WERI-Rb-1 (cell line): ENCODE results near the gene ARHGAP10.
A peak's percentile ranks its signal among the peaks of the same experiment; 100 is the strongest.

ENCODE experiments used
- DNase-seq: peaks from one replicate; pipeline ENCODE4 v3.0.0-alpha.2; 2020
- H3K27ac ChIP-seq: fragments of 250-450 bp; sonication (Bioruptor Pico); 2 replicates; pipeline ENCODE4 v1.5.1; 2020; ENCODE audit warnings: mild to moderate bottlenecking, moderate library complexity
- H3K27me3 ChIP-seq: fragments of 250-450 bp; sonication (Bioruptor Pico); 2 replicates; pipeline ENCODE4 v1.5.1; 2021; ENCODE audit warnings: mild to moderate bottlenecking, low read depth, moderate library complexity; ENCODE audit not compliant: insufficient read depth, severe bottlenecking
- H3K36me3 ChIP-seq: fragments of 250-450 bp; sonication (Bioruptor Pico); 2 replicates; pipeline ENCODE4 v1.5.1; 2020; ENCODE audit warnings: mild to moderate bottlenecking, moderate library complexity
- H3K4me3 ChIP-seq: 2 replicates; pipeline ENCODE4 v1.5.1; 2011; ENCODE audit warnings: low read depth, mild to moderate bottlenecking, control low read depth, low read length
- H3K9me3 ChIP-seq: fragments of 250-450 bp; sonication (Bioruptor Pico); 2 replicates; pipeline ENCODE4 v1.5.1; 2021; ENCODE audit warnings: mild to moderate bottlenecking, moderate library complexity; ENCODE audit not compliant: severe bottlenecking
- TF ChIP-seq, protein P1 (sequence below): IDR thresholded peaks from 2 replicates; pipeline ENCODE4 v1.5.1; 2011; ENCODE audit warnings: low read depth, mild to moderate bottlenecking, control low read depth, inconsistent platforms, low read length

Gene ARHGAP10, protein sequence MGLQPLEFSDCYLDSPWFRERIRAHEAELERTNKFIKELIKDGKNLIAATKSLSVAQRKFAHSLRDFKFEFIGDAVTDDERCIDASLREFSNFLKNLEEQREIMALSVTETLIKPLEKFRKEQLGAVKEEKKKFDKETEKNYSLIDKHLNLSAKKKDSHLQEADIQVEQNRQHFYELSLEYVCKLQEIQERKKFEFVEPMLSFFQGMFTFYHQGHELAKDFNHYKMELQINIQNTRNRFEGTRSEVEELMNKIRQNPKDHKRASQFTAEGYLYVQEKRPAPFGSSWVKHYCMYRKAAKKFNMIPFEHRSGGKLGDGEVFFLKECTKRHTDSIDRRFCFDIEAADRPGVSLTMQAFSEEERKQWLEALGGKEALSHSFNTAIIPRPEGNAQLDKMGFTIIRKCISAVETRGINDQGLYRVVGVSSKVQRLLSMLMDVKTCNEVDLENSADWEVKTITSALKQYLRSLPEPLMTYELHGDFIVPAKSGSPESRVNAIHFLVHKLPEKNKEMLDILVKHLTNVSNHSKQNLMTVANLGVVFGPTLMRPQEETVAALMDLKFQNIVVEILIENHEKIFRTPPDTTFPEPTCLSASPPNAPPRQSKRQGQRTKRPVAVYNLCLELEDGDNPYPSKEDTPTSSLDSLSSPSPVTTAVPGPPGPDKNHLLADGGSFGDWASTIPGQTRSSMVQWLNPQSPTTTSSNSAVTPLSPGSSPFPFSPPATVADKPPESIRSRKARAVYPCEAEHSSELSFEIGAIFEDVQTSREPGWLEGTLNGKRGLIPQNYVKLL

DNA sequence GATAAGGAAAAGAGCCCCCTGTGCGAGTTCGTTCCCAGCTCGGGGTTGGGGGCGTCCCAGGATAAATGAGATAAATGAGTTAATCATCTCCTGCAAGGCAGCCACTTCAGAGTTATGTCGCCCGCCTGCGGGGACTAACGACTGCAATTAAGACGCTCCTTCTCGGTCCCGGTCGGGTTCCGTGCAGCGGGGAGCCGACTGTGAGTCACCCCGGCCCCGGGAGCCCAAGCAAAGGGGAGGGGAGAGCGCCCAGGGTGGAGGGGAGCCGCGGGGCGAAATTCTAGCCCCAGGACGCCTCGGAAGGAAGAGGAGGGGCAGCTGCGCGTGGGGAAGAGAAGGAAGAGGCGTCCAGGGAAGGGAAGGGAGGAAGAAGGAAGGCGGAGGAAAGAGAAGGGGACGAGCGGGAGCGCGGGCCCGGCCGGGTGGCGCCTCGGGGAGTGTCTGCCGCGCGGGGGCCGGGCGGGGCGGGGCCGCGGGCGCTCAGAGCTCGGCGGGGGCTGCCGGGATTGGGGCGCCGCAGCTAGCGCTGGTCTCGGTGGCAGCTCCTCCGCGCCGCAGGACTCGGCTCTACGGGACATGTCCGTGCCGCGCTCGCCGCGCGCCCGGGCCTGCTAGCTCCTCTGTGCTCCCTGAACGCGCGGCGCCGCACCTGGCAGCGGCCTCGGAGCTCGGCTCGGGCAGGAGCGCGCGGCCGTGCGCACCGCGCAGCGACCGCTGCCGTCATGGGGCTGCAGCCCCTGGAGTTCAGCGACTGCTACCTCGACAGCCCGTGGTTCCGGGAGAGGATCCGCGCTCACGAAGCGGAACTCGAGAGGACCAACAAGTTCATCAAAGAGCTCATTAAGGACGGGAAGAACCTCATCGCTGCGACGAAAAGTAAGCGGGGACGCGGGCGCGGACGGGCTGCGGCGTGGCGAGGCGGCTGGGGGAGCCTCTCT, at the start of gene ARHGAP10:
ARHGAP10 (plus strand) TSS at position 509 of the 938 bp plus-strand sequence; CDS start at position 723, 214 bp downstream.
- no peaks in the 10 kb centered on the region for H3K27me3 ChIP-seq
- peak within 1 kb of the TSS; percentile 96 for H3K27ac ChIP-seq
- DNase-seq = peak; percentile 78
- TF ChIP-seq, protein P1, sequence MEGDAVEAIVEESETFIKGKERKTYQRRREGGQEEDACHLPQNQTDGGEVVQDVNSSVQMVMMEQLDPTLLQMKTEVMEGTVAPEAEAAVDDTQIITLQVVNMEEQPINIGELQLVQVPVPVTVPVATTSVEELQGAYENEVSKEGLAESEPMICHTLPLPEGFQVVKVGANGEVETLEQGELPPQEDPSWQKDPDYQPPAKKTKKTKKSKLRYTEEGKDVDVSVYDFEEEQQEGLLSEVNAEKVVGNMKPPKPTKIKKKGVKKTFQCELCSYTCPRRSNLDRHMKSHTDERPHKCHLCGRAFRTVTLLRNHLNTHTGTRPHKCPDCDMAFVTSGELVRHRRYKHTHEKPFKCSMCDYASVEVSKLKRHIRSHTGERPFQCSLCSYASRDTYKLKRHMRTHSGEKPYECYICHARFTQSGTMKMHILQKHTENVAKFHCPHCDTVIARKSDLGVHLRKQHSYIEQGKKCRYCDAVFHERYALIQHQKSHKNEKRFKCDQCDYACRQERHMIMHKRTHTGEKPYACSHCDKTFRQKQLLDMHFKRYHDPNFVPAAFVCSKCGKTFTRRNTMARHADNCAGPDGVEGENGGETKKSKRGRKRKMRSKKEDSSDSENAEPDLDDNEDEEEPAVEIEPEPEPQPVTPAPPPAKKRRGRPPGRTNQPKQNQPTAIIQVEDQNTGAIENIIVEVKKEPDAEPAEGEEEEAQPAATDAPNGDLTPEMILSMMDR = no peak
- peak within 1 kb of the TSS; percentile 80 for H3K4me3 ChIP-seq
- peaks cover 4% of the 10 kb centered on the region for H3K36me3 ChIP-seq
- no peaks in the 10 kb centered on the region for H3K9me3 ChIP-seq

DNA sequence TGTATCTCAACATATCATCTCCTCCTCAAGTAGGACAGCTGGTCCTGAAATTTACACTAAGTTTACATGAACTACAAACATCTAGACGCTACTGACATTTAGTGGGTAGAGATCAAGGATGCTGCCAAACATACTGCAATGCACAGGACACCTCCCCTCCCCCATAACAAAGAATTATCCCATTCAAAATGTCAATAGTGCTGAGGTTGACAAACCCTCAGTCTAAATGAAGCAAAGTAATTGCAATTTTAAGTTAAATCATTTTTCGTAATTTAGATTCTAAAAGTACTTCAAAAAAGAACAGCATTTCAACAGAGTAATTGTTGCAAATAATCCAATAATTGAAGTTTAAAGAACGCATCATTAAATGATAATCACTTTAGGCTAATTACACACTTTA, 49.1 kb upstream of the ARHGAP10 start:
- no peak for DNase-seq
- Histone ChIP-seq H3K27me3 (no peaks in the 10 kb centered on the region), H3K27ac (no peak overlapping the region)

DNA sequence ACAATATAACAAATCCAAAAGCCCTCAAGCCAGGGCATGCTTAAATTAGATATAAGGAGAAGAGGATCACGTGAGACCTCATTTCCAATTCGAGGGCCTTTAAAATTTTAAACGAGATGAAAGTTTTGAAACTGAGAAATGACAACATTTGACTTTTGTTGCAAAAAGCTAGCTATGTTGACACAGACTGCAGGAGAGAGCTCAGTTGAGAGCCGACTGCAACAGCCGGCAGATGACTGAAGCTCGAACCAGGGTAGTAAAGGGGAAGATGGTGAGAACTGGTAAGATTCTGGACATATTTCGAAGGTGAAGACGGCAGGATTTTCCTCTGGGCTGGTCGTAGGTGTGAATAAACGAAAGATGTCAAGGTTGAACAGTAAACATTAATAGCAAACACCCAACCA, 48.7 kb upstream of the ARHGAP10 start:
- DNase-seq = no peak
- TF ChIP-seq, protein P1 = no peak
- H3K36me3 ChIP-seq = peaks cover 19% of the 10 kb centered on the region
- no peaks in the 10 kb centered on the region for H3K27me3 ChIP-seq
- peak overlapping the region; percentile 76 for H3K4me3 ChIP-seq
- peaks cover 3% of the 10 kb centered on the region for H3K9me3 ChIP-seq
- peak overlapping the region; percentile 76 for H3K27ac ChIP-seq

More for the DNA sequence above, 49.1 kb upstream of the ARHGAP10 start:
- Histone ChIP-seq H3K36me3 (peaks cover 22% of the 10 kb centered on the region), H3K4me3 (peak overlapping the region; percentile 76), H3K9me3 (peaks cover 3% of the 10 kb centered on the region)
- TF ChIP-seq, protein P1 = no peak

DNA sequence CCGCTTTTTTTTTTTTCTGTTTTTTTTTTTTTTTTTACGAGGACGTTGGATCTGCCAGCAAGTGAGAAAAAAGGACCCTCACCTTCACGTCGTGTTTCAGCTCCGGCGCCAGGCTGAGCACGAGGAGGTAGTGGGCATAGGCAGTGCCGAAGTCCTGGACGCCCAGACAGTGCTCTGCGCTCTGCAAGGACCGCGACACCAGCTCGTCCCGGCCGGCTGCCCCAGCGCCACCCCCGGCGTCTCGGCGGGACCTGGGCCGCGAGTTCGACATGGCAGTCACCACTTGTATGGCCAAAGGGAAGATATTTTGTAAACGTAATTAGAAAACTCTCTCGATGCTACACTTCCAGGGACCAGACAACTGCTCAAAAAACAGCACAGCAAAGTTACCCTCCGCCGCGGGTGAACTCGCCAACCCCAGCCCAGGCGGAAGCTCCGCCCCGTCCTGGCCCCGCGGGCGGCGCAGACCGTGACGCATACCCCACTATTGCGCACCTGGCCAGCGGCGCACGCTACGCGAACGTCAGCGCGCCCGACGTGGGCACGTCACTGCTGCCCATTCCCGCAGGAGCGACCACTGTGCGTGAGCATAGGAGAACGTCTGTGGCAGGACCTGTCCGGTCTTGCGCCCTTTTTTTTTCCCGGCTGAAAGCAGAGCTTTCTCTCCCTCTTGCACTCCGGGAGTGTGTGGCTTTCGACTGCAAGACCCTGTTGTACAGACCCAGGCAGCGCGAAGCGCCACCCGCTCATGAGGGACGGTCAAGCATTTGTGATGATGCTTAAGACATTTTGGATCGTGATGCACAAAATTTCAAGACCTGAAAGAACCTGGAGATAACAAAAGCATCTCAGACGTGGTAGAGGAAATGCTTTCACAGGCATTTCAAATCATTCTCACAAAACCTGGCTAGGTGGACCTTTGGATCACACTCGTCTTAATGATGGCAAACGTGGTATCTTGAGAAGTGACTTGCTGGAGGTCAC, 47.9 kb upstream of the ARHGAP10 start, which contains the start of gene PRMT9:
PRMT9 (minus strand) TSS at position 447 of the 984 bp plus-strand sequence; CDS start at position 271, 176 bp downstream.
- TF ChIP-seq, protein P1 = no peak
- peaks cover 3% of the 10 kb centered on the region for H3K9me3 ChIP-seq
- peaks cover 10% of the 10 kb centered on the region for H3K36me3 ChIP-seq
- H3K27ac ChIP-seq = peak within 1 kb of the TSS; percentile 76
- peak within 1 kb of the TSS; percentile 76 for H3K4me3 ChIP-seq
- no peaks in the 10 kb centered on the region for H3K27me3 ChIP-seq
- DNase-seq = peak; percentile 95
